Tibial nerve (tissue), 4 donors: ENCODE results near the gene ITIH2.

Source experiments
- CTCF ChIP-seq, 5 experiments: fragments of 200-600 bp in 3 of 5; fragments of 450-650 bp in 2 of 5; sonication (generic) in 3 of 5; IDR thresholded peaks; one replicate each; pipeline ENCODE4 v1.5.1; 2016 to 2019; ENCODE audit warnings: antibody characterized with exemption in 5 of 5, mild to moderate bottlenecking in 3 of 5, moderate library complexity in 2 of 5
- EP300 ChIP-seq, 2 donors: sonication (generic); formaldehyde crosslinking; IDR thresholded peaks; one replicate each; pipeline ENCODE4 v1.6.1; 2017; ENCODE audit warnings: antibody characterized with exemption in 2 of 2, mild to moderate bottlenecking in 1 of 2
- POLR2A ChIP-seq, 2 donors: fragments of 450-650 bp; IDR thresholded peaks; one replicate each; pipeline ENCODE4 v1.6.1; 2017; ENCODE audit warnings: antibody characterized with exemption in 2 of 2, mild to moderate bottlenecking in 2 of 2, moderate library complexity in 2 of 2

GRCh38 chr10:7717767-7718166 lies 14.7 kb downstream of the ITIH2 start:
- TF ChIP-seq CTCF (IDR thresholded peaks at IDR 0.05) (no peak), POLR2A (IDR thresholded peaks at IDR 0.05) (no peak), EP300 (IDR thresholded peaks at IDR 0.05) (no peak)
